Muscle layer of duodenum (tissue), 2 donors: ENCODE measurements around the gene SPR.

Source experiments
- H3K27ac ChIP-seq: one replicate; pipeline ENCODE4 v1.7.0; 2013; ENCODE audit warnings: mild to moderate bottlenecking, low read length
- H3K27me3 ChIP-seq: one replicate; pipeline ENCODE4 v1.7.0; 2013; ENCODE audit warnings: low read depth, mild to moderate bottlenecking, control low read depth, low read length
- H3K36me3 ChIP-seq, 2 donors: one replicate each; pipeline ENCODE4 v1.7.0; 2013; ENCODE audit warnings: low read length in 2 of 2, control low read depth in 1 of 2, mild to moderate bottlenecking in 1 of 2; ENCODE audit not compliant: insufficient read depth in 2 of 2, control insufficient read depth in 1 of 2
- H3K4me1 ChIP-seq, 2 donors: one replicate each; pipeline ENCODE4 v1.7.0; 2013; ENCODE audit warnings: low read length in 2 of 2, mild to moderate bottlenecking in 2 of 2, control low read depth in 1 of 2, moderate library complexity in 1 of 2; ENCODE audit not compliant: insufficient read depth in 2 of 2, control insufficient read depth in 1 of 2
- H3K4me3 ChIP-seq, 2 donors: one replicate each; pipeline ENCODE4 v1.7.0; 2013; ENCODE audit warnings: low read length in 2 of 2, low read depth in 1 of 2, mild to moderate bottlenecking in 1 of 2
- H3K9me3 ChIP-seq, 2 donors: one replicate each; pipeline ENCODE4 v1.7.0; 2013; ENCODE audit warnings: low read length in 2 of 2, control low read depth in 1 of 2, mild to moderate bottlenecking in 1 of 2; ENCODE audit not compliant: control insufficient read depth in 1 of 2
- donor health status: healthy.

SPR gene

DNA sequence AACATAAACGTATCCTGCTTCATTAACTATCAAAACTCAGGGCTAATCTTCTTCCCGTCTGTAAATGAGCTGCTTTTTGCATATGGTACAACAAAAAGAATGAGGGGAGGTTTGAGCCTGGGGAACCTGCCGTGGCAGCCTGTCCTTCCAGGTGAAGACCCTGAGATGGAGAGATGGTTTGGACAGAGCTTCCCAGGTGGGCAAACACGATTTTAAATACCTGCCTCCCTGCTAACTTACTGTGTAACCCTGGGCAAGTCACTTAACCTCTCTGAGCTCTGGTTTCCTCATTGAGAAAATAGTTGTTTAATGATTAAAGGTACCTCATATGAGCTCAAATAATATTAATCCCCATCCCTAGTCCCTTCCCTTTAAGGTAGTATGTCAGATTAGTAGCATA, 39.2 kb downstream of the SPR start:
- H3K27ac ChIP-seq: no peak overlapping the region
- H3K4me1 ChIP-seq: peaks cover 0 to 13% of the 10 kb centered on the region in 2 donors
- no peak overlapping the region for H3K4me3 ChIP-seq
- no peaks in the 10 kb centered on the region for H3K36me3 ChIP-seq
- peaks cover 65% of the 10 kb centered on the region for H3K27me3 ChIP-seq
- H3K9me3 ChIP-seq: no peaks in the 10 kb centered on the region

GRCh38 chr2:72926811-72927465, 39.7 kb downstream of the SPR start:
- no peak overlapping the region for H3K4me3 ChIP-seq
- no peaks in the 10 kb centered on the region for H3K36me3 ChIP-seq
- H3K27ac ChIP-seq: no peak overlapping the region
- H3K9me3 ChIP-seq: no peaks in the 10 kb centered on the region
- H3K27me3 ChIP-seq: peaks cover 60% of the 10 kb centered on the region
- peaks cover 0 to 13% of the 10 kb centered on the region in 2 donors for H3K4me1 ChIP-seq

DNA sequence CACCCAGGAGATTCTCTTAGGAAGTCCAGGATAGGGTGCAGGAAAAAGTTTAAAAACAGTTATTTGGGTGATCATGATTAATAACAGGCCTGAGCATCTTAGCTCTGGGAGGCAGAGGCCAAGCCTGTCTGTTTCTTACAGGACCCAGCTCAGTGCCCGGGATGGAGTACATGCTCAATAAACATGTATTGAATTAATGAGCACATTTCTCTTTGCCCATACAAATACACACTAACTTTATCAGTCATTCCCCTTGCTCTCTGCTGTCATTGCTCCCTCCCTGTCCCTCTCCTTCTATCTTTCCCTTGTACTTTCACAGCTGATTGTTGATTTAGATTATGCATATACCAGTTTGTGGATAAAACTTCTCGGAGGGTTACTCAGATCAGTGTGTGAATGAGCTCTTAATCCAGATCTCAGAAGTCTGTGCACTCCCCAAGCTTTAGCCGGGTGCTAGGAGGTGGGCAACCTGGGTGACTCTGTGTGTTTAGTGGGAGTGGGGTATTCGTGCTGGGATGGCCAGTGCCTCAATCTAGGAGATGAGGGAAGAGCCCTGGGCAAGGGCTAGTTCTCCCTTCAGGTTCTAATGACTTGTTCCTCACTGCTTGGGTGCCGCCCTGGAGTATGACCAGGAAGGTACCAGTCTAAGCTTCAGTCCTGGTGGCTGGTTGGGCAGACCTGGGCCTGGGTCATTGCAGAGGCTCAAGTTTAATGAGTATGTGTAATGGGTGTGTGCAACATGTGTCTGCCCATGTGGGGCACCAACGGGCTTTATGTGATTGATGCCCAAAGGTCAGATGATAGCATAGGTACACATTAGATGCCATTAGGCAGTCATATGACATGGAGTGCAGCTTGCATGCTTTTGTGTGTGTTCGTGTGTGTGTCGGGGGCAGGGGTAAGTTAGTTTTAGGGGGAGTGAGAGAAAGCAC, 40.7 kb downstream of the SPR start:
- Histone ChIP-seq H3K36me3 (no peaks in the 10 kb centered on the region), H3K4me1 (peaks cover 0 to 13% of the 10 kb centered on the region in 2 donors), H3K4me3 (no peak overlapping the region), H3K27ac (no peak overlapping the region), H3K27me3 (peaks cover 50% of the 10 kb centered on the region), H3K9me3 (no peaks in the 10 kb centered on the region)

DNA sequence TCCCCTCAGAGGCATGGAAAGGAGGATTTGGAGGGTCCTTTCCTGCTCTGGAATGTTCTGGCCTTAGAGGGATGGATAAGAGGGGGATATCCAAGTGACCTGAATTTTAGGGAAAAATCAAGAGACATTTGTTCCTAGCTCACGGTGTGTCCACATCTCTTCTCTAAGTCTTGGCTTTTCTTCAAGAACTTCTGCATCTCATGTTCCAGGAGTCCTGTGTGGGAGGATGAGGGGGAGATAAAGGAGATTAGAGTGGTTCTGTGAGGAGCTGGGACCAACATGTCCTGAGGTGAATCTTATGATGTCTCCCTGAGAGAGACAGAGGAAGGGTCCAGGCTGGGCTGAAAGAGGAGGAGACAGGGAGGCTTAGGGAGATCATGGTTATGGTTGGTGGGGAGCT, 41.8 kb downstream of the SPR start:
- Histone ChIP-seq H3K4me1 (peaks cover 0 to 11% of the 10 kb centered on the region in 2 donors), H3K36me3 (no peaks in the 10 kb centered on the region), H3K9me3 (no peaks in the 10 kb centered on the region), H3K27me3 (peaks cover 41% of the 10 kb centered on the region), H3K4me3 (no peak overlapping the region), H3K27ac (no peak overlapping the region)

- Histone ChIP-seq H3K9me3 (no peaks in the 10 kb centered on the region), H3K4me1 (peaks cover 0 to 5% of the 10 kb centered on the region in 2 donors), H3K27me3 (peaks cover 18% of the 10 kb centered on the region), H3K4me3 (no peak overlapping the region), H3K27ac (no peak overlapping the region), H3K36me3 (no peaks in the 10 kb centered on the region)
Measured at GRCh38 chr2:72931280-72931910, 44.2 kb downstream of the SPR start.

GRCh38 chr2:72932045-72932740, 45.0 kb downstream of the SPR start:
- Histone ChIP-seq H3K27ac (no peak overlapping the region), H3K27me3 (peaks cover 11% of the 10 kb centered on the region), H3K36me3 (no peaks in the 10 kb centered on the region), H3K9me3 (no peaks in the 10 kb centered on the region), H3K4me3 (no peak overlapping the region), H3K4me1 (peaks cover 0 to 12% of the 10 kb centered on the region in 2 donors)

GRCh38 chr2:72932805-72933204, 45.6 kb downstream of the SPR start:
- Histone ChIP-seq H3K36me3 (no peaks in the 10 kb centered on the region), H3K4me1 (peaks cover 0 to 12% of the 10 kb centered on the region in 2 donors), H3K9me3 (no peaks in the 10 kb centered on the region), H3K27me3 (peaks cover 6% of the 10 kb centered on the region), H3K4me3 (no peak overlapping the region), H3K27ac (no peak overlapping the region)

DNA sequence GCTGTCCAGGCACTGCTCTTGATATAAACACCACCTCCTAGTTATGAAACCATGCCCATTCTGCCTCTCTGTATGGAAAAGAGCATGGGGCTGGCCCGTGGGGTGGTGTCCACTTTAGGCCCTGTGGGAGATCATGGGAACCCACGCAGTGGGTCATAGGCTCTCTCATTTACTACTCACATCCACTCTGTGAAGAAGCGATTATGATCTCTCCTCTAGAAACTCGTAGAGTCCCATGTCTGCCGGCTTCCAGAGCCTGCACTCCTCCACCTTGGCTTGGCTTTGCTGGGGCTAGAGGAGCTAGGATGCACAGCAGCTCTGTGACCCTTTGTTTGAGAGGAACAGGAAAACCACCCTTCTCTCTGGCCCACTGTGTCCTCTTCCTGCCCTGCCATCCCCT, 46.0 kb downstream of the SPR start:
- Histone ChIP-seq H3K9me3 (no peaks in the 10 kb centered on the region), H3K27ac (no peak overlapping the region), H3K4me3 (no peak overlapping the region), H3K4me1 (peaks cover 0 to 12% of the 10 kb centered on the region in 2 donors), H3K27me3 (peaks cover 2% of the 10 kb centered on the region), H3K36me3 (no peaks in the 10 kb centered on the region)

DNA sequence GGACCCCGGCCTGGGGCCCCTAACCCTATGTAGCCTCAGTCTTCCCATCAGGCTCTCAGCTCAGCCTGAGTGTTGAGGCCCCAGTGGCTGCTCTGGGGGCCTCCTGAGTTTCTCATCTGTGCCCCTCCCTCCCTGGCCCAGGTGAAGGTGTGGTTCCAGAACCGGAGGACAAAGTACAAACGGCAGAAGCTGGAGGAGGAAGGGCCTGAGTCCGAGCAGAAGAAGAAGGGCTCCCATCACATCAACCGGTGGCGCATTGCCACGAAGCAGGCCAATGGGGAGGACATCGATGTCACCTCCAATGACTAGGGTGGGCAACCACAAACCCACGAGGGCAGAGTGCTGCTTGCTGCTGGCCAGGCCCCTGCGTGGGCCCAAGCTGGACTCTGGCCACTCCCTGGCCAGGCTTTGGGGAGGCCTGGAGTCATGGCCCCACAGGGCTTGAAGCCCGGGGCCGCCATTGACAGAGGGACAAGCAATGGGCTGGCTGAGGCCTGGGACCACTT, 46.5 kb downstream of the SPR start:
- Histone ChIP-seq H3K4me1 (peaks cover 0 to 12% of the 10 kb centered on the region in 2 donors), H3K27me3 (no peaks in the 10 kb centered on the region), H3K36me3 (no peaks in the 10 kb centered on the region), H3K9me3 (no peaks in the 10 kb centered on the region), H3K27ac (no peak overlapping the region), H3K4me3 (no peak overlapping the region)

DNA sequence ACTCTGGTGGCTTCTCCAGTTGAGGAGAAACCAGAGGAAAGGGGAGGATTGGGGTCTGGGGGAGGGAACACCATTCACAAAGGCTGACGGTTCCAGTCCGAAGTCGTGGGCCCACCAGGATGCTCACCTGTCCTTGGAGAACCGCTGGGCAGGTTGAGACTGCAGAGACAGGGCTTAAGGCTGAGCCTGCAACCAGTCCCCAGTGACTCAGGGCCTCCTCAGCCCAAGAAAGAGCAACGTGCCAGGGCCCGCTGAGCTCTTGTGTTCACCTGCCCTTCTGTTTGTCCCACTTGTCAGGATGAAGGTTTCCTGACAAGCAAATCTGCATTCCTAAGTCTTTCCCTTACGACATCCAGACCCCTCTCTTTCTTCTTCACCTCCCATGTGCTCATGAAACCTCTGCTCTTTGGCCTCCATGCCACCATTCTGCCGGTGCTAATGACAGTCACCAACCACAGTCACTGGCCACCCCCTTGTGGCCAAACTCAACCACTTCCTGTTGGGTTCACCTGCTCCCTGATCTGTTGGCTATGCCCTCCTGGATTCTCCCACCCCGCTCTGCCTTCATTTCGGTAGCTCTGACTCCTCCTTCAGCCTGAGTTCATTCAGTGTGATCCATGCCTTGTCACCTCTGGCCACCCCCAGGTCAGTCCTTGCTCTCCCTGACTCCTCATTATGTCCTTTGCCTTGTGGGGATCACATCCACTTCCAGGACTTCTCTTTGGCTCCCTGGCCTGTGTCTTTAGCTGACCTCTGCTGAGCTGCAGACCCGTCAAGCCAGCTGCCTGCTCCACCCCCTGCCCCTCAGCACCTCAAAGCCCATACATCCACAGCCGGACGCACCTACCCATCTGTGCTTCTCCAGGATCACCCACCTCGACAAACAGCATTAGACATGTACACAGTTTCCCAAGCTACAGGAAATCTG, 47.7 kb downstream of the SPR start:
- peaks cover 0 to 12% of the 10 kb centered on the region in 2 donors for H3K4me1 ChIP-seq
- no peaks in the 10 kb centered on the region for H3K36me3 ChIP-seq
- no peaks in the 10 kb centered on the region for H3K9me3 ChIP-seq
- H3K27ac ChIP-seq: no peak overlapping the region
- H3K4me3 ChIP-seq: no peak overlapping the region
- no peaks in the 10 kb centered on the region for H3K27me3 ChIP-seq
